ENCODE data around the gene THEMIS2.
"Not testable (repeated sequence)": the region's sequence is repeated elsewhere in the genome, so short reads cannot be mapped to it uniquely, and the experiment has no call there.

The THEMIS2 gene

GRCh38 chr1:27862671-27863537, 9.4 kb upstream of the THEMIS2 start:
- DNase-seq (ENCODE audit: low read depth, low spot score) = no peak

- no peak for DNase-seq (ENCODE audit: low read depth, low spot score)
These were observed 8.8 kb upstream of the THEMIS2 start for GRCh38 chr1:27863538-27863915.

- no peak for DNase-seq (ENCODE audit: low read depth, low spot score)
These were observed 8.0 kb upstream of the THEMIS2 start for GRCh38 chr1:27864264-27864895.

GRCh38 chr1:27865821-27866220, 6.5 kb upstream of the THEMIS2 start:
- DNase-seq (ENCODE audit: low read depth, low spot score) = no peak

- no peak for DNase-seq (ENCODE audit: low read depth, low spot score)
These were observed 3.8 kb upstream of the THEMIS2 start for GRCh38 chr1:27868556-27868931.

GRCh38 chr1:27868932-27869718, 3.2 kb upstream of the THEMIS2 start:
- no peak for DNase-seq (ENCODE audit: low read depth, low spot score)

DNA sequence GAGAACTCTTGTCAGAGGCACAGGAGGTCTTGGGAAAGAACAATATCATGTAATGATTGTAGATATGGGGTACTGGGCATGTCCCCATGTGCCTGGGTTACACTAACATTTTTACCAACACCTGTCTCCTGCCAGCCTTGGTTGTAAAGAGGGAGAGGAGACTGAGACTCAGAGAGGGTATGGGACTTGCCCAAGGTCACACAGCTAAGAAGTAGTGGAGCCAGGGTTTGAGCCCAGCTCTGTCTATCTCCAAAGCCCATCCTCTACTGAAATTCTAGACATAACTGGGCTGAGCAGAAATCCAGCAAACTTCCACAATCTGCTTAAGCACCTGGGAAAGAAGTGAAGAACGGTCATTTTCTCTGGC, 2.6 kb upstream of the THEMIS2 start:
- no peak for DNase-seq (ENCODE audit: low read depth, low spot score)

DNA sequence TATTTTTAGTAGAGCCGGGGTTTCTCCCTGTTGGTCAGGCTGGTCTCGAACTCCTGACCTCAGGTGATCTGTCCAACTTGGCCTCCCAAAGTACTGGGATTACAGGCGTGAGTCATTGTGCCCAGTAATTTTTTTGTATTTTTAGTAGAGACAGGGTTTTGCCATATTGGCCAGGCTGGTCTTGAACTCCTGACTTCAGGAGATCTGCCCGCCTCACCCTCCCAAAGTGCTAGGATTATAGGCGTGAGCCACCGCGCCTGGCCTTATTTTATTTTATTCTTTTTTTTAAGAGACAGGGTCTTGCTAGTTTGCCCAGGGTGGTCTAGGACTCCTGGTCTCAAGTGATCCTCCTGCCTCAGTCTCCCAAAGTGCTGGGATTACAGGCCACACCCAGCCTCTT, 1.3 kb upstream of the THEMIS2 start:
- DNase-seq (ENCODE audit: low read depth, low spot score) = not testable (repeated sequence)

DNA sequence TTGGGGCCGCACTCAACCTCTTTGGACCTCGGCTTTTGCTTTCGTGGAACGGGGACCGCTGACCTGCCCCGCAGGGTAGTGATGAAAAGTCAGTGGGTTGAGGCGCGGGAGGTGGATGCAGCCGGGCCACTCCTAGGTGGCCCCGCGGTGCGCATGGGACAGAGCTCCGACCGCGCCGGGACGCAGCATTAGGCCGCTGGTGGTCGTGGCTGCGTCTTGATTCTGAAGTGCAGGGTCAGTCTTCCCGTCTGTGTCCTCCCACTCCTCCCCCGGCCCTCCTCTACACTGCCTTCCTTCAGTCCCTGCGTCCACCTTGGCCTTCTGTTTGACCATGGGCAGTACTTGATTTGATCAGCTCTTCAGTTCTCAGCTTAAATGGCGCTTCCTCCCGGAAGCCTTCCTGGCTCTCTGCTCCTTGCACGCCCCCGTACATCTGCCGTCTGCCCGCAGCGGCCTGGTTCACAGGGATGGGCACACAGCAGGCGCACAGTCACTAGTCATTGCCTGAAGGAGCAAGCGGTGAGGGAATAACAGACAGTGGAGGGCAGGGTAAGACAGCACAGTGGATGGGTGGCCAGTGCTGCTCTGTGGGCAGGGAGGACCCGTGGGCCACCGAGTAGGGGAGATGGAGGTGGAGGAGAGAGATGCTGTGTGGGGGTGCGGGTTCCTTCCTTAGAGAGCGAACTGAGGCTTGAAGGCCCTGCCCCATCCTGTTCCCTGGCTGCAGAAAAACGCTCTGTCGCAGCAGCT, 633 bp downstream of the THEMIS2 start:
- DNase-seq (ENCODE audit: low read depth, low spot score) = no peak

- DNase-seq (ENCODE audit: low read depth, low spot score) = no peak
These were observed 1.5 kb downstream of the THEMIS2 start for GRCh38 chr1:27873671-27874384.

DNA sequence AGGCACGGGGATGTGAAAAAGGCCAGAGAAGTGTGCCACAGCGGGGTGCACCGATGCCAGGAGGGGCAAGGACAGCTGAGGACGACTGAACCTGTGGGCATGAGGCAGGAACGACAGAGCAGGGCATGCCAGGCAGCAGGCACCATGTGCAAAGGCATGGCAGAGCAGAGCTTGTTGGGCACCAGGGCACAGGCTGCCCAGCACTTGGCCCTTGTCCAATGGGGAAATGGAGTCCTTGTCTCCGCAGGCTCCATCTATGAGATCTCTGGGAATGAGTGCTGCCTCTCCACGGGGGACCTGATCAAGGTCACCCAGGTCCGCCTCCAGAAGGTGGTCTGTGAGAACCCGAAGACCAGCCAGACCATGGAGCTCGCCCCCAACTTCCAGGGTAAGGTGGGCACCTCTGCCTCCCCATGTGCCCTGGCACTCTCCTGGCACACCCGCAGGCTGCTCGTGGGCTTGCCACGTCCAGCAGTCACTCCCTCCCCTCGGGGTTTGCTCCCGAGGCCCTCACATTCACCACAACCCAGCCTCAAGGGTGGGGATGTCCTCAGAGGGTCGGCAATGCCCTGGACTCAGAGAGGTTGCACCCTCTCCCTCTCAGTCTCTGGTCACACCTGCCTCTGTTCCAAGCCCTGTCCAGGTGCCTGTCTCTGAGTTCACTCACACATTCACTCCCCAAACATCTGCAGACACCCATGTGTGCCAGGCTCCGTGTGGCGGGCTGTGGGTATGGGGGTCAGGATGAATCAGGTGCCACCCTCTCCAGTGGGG, 4.2 kb downstream of the THEMIS2 start:
- no peak for DNase-seq (ENCODE audit: low read depth, low spot score)

DNA sequence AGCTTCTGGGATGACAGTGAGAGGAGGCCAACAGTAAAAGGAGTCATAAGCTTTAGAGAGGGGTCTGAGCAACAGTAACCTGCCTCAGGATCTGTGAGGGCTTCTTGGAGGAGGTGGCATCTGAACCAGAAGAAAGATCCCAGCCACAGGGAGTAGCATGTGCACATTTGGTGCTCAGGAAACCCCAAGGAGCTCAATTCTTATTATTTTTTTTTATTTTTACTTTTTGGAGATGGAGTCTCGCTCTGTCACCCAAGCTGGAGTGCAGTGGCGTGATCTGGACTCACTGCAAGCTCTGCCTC, 4.7 kb downstream of the THEMIS2 start:
- DNase-seq (ENCODE audit: low read depth, low spot score) = no peak

- DNase-seq (ENCODE audit: low read depth, low spot score) = no peak
These were observed 5.7 kb downstream of the THEMIS2 start for GRCh38 chr1:27878039-27878438.

GRCh38 chr1:27878787-27879335, 6.5 kb downstream of the THEMIS2 start:
- no peak for DNase-seq (ENCODE audit: low read depth, low spot score)

- DNase-seq (ENCODE audit: low read depth, low spot score) = no peak
These were observed 7.2 kb downstream of the THEMIS2 start for GRCh38 chr1:27879374-27880082.

DNA sequence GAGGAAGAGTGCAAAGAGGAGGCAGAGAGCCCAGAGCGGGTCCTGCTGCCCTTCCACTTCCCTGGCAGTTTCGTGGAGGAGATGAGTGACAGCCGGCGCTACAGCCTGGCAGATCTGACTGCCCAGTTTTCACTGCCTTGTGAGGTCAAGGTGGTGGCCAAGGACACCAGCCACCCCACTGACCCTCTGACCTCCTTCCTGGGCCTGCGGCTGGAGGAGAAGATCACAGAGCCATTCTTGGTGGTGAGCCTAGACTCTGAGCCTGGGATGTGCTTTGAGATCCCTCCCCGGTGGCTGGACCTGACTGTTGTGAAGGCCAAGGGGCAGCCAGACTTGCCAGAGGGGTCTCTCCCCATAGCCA, 10.2 kb downstream of the THEMIS2 start:
- no peak for DNase-seq (ENCODE audit: low read depth, low spot score)

- DNase-seq (ENCODE audit: low read depth, low spot score) = no peak
These were observed 11.2 kb downstream of the THEMIS2 start for GRCh38 chr1:27883536-27883935.

GRCh38 chr1:27884006-27884954, 11.9 kb downstream of the THEMIS2 start:
- no peak for DNase-seq (ENCODE audit: low read depth, low spot score)

DNA sequence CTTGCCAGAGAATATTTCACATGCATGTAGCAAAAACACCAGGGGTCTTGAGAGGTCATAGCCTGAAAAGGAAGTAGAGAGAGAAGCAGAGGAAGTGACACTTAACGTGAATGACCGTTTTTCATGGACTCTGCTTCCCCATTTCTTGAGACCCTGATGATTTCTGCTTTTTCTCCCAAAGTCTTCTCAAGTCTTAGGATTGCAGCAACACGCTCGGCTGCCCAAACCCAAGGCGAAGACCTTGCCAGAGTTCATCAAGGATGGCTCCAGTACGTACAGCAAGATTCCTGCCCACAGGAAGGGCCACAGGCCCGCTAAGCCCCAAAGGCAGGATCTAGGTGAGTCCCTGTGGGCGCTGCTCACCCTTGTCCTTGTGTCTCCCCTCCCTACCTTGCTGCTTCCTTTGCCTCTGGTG, 12.8 kb downstream of the THEMIS2 start:
- DNase-seq (ENCODE audit: low read depth, low spot score) = no peak

Measured in iPS DF 19.7 (cell line).